H1 (cell line): ENCODE data around the gene TXNDC15. TPM values are rescaled to one million over a fixed set of nuclear protein-coding genes. Genes with fewer than 3 reads are reported as not detected.

Experiments
- CTCF ChIA-PET: fragments of 300-600 bp; sonication (Branson Sonifier 250); formaldehyde crosslinking; loops from one replicate; lab custom pipeline; 2021; ENCODE audit not compliant: partially characterized antibody; lab: Charles Lee
- POLR2A ChIA-PET: fragments of 300-600 bp; sonication (Branson Sonifier 250); formaldehyde crosslinking; loops from one replicate; lab custom pipeline; 2021; ENCODE audit warnings: inconsistent platforms; ENCODE audit not compliant: partially characterized antibody; lab: Charles Lee
- DNase-seq, 2 experiments: peaks; one replicate each; pipeline versions ENCODE4 v3.0.0 to v3.0.0-alpha.2; 2010 to 2022; ENCODE audit warnings: low spot score in 2 of 2, low read depth in 1 of 2, mixed read lengths in 1 of 2
- FAIRE-seq: peaks from 2 replicates; lab custom pipeline; 2011; peaks lifted over from hg19 to GRCh38; lab: Jason Lieb, UNC
- H2AFZ ChIP-seq: 2 replicates; pipeline ENCODE4 v1.8.1; 2012; ENCODE audit warnings: low read length, inconsistent platforms
- H2AK5ac ChIP-seq: 2 replicates; pipeline ENCODE4 v1.6.1; 2013; ENCODE audit warnings: low read depth, low read length
- H2BK120ac ChIP-seq: replicated peaks from 2 replicates; pipeline ENCODE3; 2013; ENCODE audit warnings: low read depth, low read length, inconsistent platforms
- H2BK12ac ChIP-seq: 2 replicates; pipeline ENCODE4 v1.6.1; 2013; ENCODE audit warnings: low read depth, low read length
- H2BK15ac ChIP-seq: 2 replicates; pipeline ENCODE4 v1.6.1; 2013; ENCODE audit warnings: low read length
- H2BK20ac ChIP-seq: 2 replicates; pipeline ENCODE4 v1.6.1; 2013; ENCODE audit warnings: low read length
- H2BK5ac ChIP-seq: 2 replicates; pipeline ENCODE4 v1.6.1; 2013; ENCODE audit warnings: low read depth, low read length
- H3K14ac ChIP-seq: 2 replicates; pipeline ENCODE4 v1.6.1; 2013; ENCODE audit warnings: inconsistent platforms; ENCODE audit not compliant: insufficient read length
- H3K18ac ChIP-seq: 2 replicates; pipeline ENCODE4 v1.6.1; 2013; ENCODE audit warnings: low read length; ENCODE audit errors: extremely low read depth
- H3K23ac ChIP-seq: 2 replicates; pipeline ENCODE4 v1.6.1; 2013; ENCODE audit warnings: inconsistent platforms; ENCODE audit not compliant: insufficient read length
- H3K23me2 ChIP-seq: 2 replicates; pipeline ENCODE4 v1.6.1; 2013; ENCODE audit warnings: low read depth, low read length
- H3K27ac ChIP-seq: 2 replicates; pipeline ENCODE4 v1.6.1; 2011; ENCODE audit warnings: low read depth, low read length, inconsistent platforms
- H3K27me3 ChIP-seq, 4 experiments: replicated peaks in 1 of 4; 1 replicate in 1 of 4; 2 replicates in 3 of 4; pipeline versions ENCODE4 v1.6.1 to v1.8.1; 2011 to 2013; ENCODE audit warnings: low read length in 3 of 4, mild to moderate bottlenecking in 3 of 4, inconsistent platforms in 2 of 4, mixed read lengths in 2 of 4, moderate library complexity in 1 of 4; ENCODE audit not compliant: control insufficient read depth in 3 of 4, insufficient read depth in 3 of 4; ENCODE audit errors: extremely low read depth in 1 of 4
- H3K36me3 ChIP-seq, 4 experiments: 2 replicates each; pipeline versions ENCODE4 v1.6.1 to v1.8.1; 2011 to 2013; ENCODE audit warnings: mild to moderate bottlenecking in 4 of 4, low read length in 3 of 4, moderate library complexity in 2 of 4, control low read depth in 1 of 4, inconsistent platforms in 1 of 4; ENCODE audit not compliant: insufficient read depth in 4 of 4, control insufficient read depth in 2 of 4
- H3K4ac ChIP-seq: replicated peaks from 2 replicates; pipeline ENCODE3; 2013; ENCODE audit warnings: low read length, low read depth, mixed read lengths, inconsistent platforms; ENCODE audit not compliant: insufficient read length
- H3K4me1 ChIP-seq, 4 experiments: replicated peaks in 1 of 4; 1 replicate in 1 of 4; 2 replicates in 3 of 4; pipeline versions ENCODE4 v1.6.1 to v1.8.1; 2011 to 2013; ENCODE audit warnings: low read length in 3 of 4, inconsistent platforms in 2 of 4, mixed read lengths in 1 of 4; ENCODE audit not compliant: insufficient read depth in 4 of 4, control insufficient read depth in 3 of 4
- H3K4me2 ChIP-seq, 2 experiments: 2 replicates each; pipeline versions ENCODE4 v1.6.1 to v1.8.1; 2011 to 2013; ENCODE audit warnings: low read depth in 2 of 2, low read length in 2 of 2, control low read depth in 1 of 2, inconsistent platforms in 1 of 2, mild to moderate bottlenecking in 1 of 2; ENCODE audit not compliant: insufficient read depth in 1 of 2
- H3K4me3 ChIP-seq, 4 experiments: fragments of 200-600, 300-600 bp in 1 of 4; sonication (generic), shearing (Covaris generic), sonication (Bioruptor Twin) in 1 of 4; 2 replicates each; pipeline versions ENCODE4 v1.5.1 to v1.8.1; 2011 to 2016; ENCODE audit warnings: low read length in 4 of 4, low read depth in 3 of 4, control low read depth in 2 of 4, inconsistent platforms in 2 of 4, mild to moderate bottlenecking in 2 of 4, mixed read lengths in 1 of 4, moderate library complexity in 1 of 4; ENCODE audit not compliant: insufficient read depth in 2 of 4; ENCODE audit errors: extremely low read depth in 1 of 4
- H3K56ac ChIP-seq: replicated peaks from 2 replicates; pipeline ENCODE3; 2013; ENCODE audit warnings: low read depth, mild to moderate bottlenecking, mixed read lengths, low read length, inconsistent platforms; ENCODE audit not compliant: insufficient read length
- H3K79me1 ChIP-seq: 2 replicates; pipeline ENCODE4 v1.6.1; 2013; ENCODE audit warnings: low read depth, low read length, control low read depth
- H3K79me2 ChIP-seq, 2 experiments: 2 replicates each; pipeline versions ENCODE4 v1.6.1 to v1.8.1; 2012 to 2013; ENCODE audit warnings: low read length in 2 of 2, mild to moderate bottlenecking in 2 of 2, inconsistent platforms in 1 of 2; ENCODE audit not compliant: insufficient read depth in 2 of 2, control insufficient read depth in 1 of 2
- H3K9ac ChIP-seq, 4 experiments: replicated peaks in 1 of 4; 1 replicate in 1 of 4; 2 replicates in 3 of 4; pipeline versions ENCODE4 v1.6.1 to v1.8.1; 2011 to 2013; ENCODE audit warnings: low read depth in 3 of 4, low read length in 3 of 4, control low read depth in 2 of 4, mild to moderate bottlenecking in 2 of 4, moderate library complexity in 2 of 4, inconsistent platforms in 1 of 4; ENCODE audit errors: extremely low read depth in 1 of 4
- H3K9me3 ChIP-seq, 2 experiments: 2 replicates each; pipeline versions ENCODE4 v1.6.1 to v1.8.1; 2012 to 2013; ENCODE audit warnings: mild to moderate bottlenecking in 2 of 2, moderate library complexity in 2 of 2, control low read depth in 1 of 2, inconsistent platforms in 1 of 2, low read depth in 1 of 2, low read length in 1 of 2, mixed read lengths in 1 of 2; ENCODE audit not compliant: insufficient read depth in 2 of 2
- H4K20me1 ChIP-seq, 2 experiments: replicated peaks in 1 of 2; 2 replicates each; pipeline versions ENCODE3 to v1.8.1; 2011 to 2013; ENCODE audit warnings: inconsistent platforms in 2 of 2, low read length in 2 of 2, mild to moderate bottlenecking in 1 of 2; ENCODE audit not compliant: insufficient read depth in 2 of 2, control insufficient read depth in 1 of 2
- H4K5ac ChIP-seq: 2 replicates; pipeline ENCODE4 v1.6.1; 2013; ENCODE audit warnings: low read length, low read depth, mixed read lengths, inconsistent platforms; ENCODE audit not compliant: insufficient read length
- H4K8ac ChIP-seq: 2 replicates; pipeline ENCODE4 v1.8.0; 2013; ENCODE audit warnings: mild to moderate bottlenecking, moderate library complexity, low read length, inconsistent platforms; ENCODE audit not compliant: insufficient read depth; ENCODE audit errors: extremely low read depth
- H4K91ac ChIP-seq: replicated peaks from 2 replicates; pipeline ENCODE3; 2013; ENCODE audit warnings: low read length, mixed read lengths, inconsistent platforms; ENCODE audit not compliant: insufficient read length
- BCL11A ChIP-seq, 2 experiments: IDR thresholded peaks; one replicate each; pipeline ENCODE4 v1.6.1; 2011; ENCODE audit warnings: low read depth in 2 of 2, low read length in 2 of 2, mild to moderate bottlenecking in 2 of 2
- HDAC6 ChIP-seq: IDR thresholded peaks from one replicate; pipeline ENCODE4 v1.7.1; 2012; ENCODE audit warnings: low read depth, mild to moderate bottlenecking, inconsistent platforms, low read length, moderate library complexity
- KDM1A ChIP-seq: fragments of 200-600, 300-600 bp; sonication (generic); IDR thresholded peaks from 2 replicates; pipeline ENCODE4 v1.7.1; 2016; ENCODE audit warnings: mild to moderate bottlenecking, low read length, borderline replicate concordance
- KDM4A ChIP-seq: IDR thresholded peaks from one replicate; pipeline ENCODE4 v1.7.1; 2012; ENCODE audit warnings: low read depth, mild to moderate bottlenecking, moderate library complexity, low read length, inconsistent platforms; ENCODE audit not compliant: severe bottlenecking
- RBBP5 ChIP-seq: IDR thresholded peaks from 2 replicates; pipeline ENCODE4 v1.7.1; 2012; ENCODE audit warnings: low read depth, mild to moderate bottlenecking, inconsistent platforms, low read length, moderate library complexity, borderline replicate concordance
- RXRA ChIP-seq: IDR thresholded peaks from 2 replicates; pipeline ENCODE4 v1.6.1; 2011; ENCODE audit warnings: low read depth, mild to moderate bottlenecking, low read length, moderate library complexity; ENCODE audit not compliant: insufficient read depth
- ZNF274 ChIP-seq: IDR thresholded peaks from 2 replicates; pipeline ENCODE4 v1.7.0; 2012; ENCODE audit warnings: low read length, borderline replicate concordance; ENCODE audit errors: extremely low read depth
- WGBS, 2 experiments: shearing (Covaris generic) in 1 of 2; methylation state at CpG; one replicate each; pipeline versions ENCODE4 v1.1.6 to v1.1.7; 2013 to 2015; ENCODE audit warnings: low lambda C conversion rate in 2 of 2, mixed read lengths in 2 of 2, inconsistent platforms in 1 of 2, low coverage in 1 of 2, missing lambda C conversion rate in 1 of 2; ENCODE audit not compliant: insufficient replicate concordance in 2 of 2, insufficient coverage in 1 of 2, insufficient read length in 1 of 2; ENCODE audit errors: extremely low coverage in 1 of 2, missing lambda C conversion rate in 1 of 2; 5-methylcytosine and 5-hydroxymethylcytosine counted together
- polyA plus RNA-seq, 7 experiments: library from polyadenylated mRNA; depleted of rRNA in 3 of 7; stranded (reverse) in 5 of 7; unstranded in 2 of 7; fragments of >200 nt in 5 of 7; fragments of 200-250 nt in 2 of 7; gene quantifications; 1 replicate in 5 of 7; 2 replicates in 1 of 7; 4 replicates in 1 of 7; pipeline versions ENCODE4 v1.2.1 to v1.2.3, GENCODE V29; 2011 to 2013; ENCODE audit warnings: missing spikeins in 2 of 7, mixed read lengths in 2 of 7
- total RNA-seq: library from RNA; stranded (reverse); fragmentation: NEBNext Ultra II Directional; extraction: Animal tissue kit (Norgen Biotek cat#: 25700); gene quantifications from 2 replicates; pipeline ENCODE4 v1.2.1, GENCODE V29; 2021
- TF ChIP-seq, protein P1 (sequence below): IDR thresholded peaks from 2 replicates; pipeline ENCODE4 v1.6.1; 2012; ENCODE audit warnings: inconsistent platforms

TXNDC15 gene
- total and polyA plus RNA-seq, 2 of the 8 experiments (the other 6 are each of a cell fraction or from before 2014, with no cell fraction given), result 20.1 to 30.8 TPM

DNA sequence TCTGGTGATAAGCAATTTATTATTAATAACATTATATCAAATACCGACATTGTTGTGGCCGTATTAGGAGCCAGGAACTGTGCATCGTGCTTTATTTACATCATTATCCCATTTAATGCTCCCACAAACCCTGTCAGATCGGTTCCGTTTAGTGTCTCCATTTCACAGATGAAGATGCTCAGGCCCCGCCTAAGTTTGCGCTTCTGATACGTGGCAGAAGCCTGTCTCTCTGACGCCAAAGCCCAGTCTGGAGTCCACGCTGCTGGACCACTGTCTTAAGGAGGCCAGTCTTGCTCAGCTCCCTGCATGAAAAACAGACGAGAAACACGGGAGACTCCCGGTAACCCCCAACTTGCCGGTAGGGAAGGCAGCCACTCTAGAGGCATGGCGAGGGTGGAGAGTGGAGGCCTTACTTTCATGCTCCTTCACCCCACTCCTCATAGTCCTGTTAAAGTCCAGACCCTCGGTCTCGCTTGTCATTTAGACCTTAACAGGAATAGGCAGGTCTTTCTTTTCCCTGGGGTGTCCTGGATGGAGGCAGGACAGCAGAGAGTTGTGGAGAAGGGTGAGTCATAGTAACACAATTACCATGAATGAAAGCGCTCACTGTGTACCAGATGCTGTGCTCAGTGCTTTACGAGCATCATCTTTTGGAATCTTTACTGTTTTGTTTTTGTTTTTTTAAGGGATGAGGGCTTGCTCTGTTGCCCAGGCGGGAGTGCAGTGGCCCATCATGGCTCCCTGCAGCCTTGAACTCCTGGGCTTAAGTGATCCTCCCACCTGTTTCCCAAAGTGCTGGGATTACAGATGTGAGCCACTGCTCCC, 872 bp downstream of the TXNDC15 start:
- H4K8ac ChIP-seq, result peak overlapping the region; percentile 99; the same call in 1 of the 2 replicates
- H2BK120ac ChIP-seq, result no peak overlapping the region
- H3K56ac ChIP-seq, result no peak overlapping the region
- ChIA-PET CTCF (interaction anchor here (1.0 to 1.2 kb wide), 2 partner anchors 13 to 35 kb away, joined by 3 to 6 read pairs; no protein-coding TSS in a partner anchor), POLR2A (interaction anchor here (0.8 to 5.6 kb wide), 10 partner anchors 11 to 29 kb away, joined by 3 to 54 read pairs (median 4); partner anchors contain the start of genes C5orf24 and PCBD2)
- H3K4ac ChIP-seq, result peak overlapping the region; percentile 47
- H3K23me2 ChIP-seq, result peaks cover 9% of the 10 kb centered on the region
- no peaks in the 10 kb centered on the region; a peak in 2 of 4 replicates for H3K79me2 ChIP-seq
- H3K36me3 ChIP-seq, result no peaks in the 10 kb centered on the region
- peak overlapping the region; percentile 95; the same call in 1 of the 2 replicates for H2BK5ac ChIP-seq
- H2AK5ac ChIP-seq, result no peak overlapping the region
- no peak overlapping the region for H4K5ac ChIP-seq
- H3K14ac ChIP-seq, result no peak overlapping the region
- H3K27me3 ChIP-seq, result no peaks in the 10 kb centered on the region
- H3K9ac ChIP-seq, result peak overlapping the region in 3 of 4 experiments; percentile 79 to 90 (median 90); a peak in 6 of 7 replicates
- H3K4me3 ChIP-seq, result peak overlapping the region; percentile 73 to 93 (median 78)
- peaks cover 0 to 12% (median 8%) of the 10 kb centered on the region in 4 experiments; a peak in 6 of 7 replicates for H3K4me1 ChIP-seq
- peak overlapping the region; percentile 75; the same call in 1 of the 2 replicates for H2BK12ac ChIP-seq
- H4K20me1 ChIP-seq, result no peaks in the 10 kb centered on the region
- no peak overlapping the region for H2AFZ ChIP-seq
- H3K79me1 ChIP-seq, result 0 out of 2 replicates have a peak, but pooled peaks cover 3% of the 10 kb centered on the region
- H3K9me3 ChIP-seq, result no peaks in the 10 kb centered on the region
- no peak for DNase-seq
- no peak overlapping the region for H3K27ac ChIP-seq
- H3K23ac ChIP-seq, result no peak overlapping the region
- H4K91ac ChIP-seq, result no peak overlapping the region
- 29% methylated on average over 20 of the region's 20 CpGs; no CpG with 5 or more reads in 1 of the 2 experiments for WGBS, 2 experiments
- TF ChIP-seq, protein P1, sequence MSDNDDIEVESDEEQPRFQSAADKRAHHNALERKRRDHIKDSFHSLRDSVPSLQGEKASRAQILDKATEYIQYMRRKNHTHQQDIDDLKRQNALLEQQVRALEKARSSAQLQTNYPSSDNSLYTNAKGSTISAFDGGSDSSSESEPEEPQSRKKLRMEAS, result no peak
- TF ChIP-seq KDM1A (no peak), ZNF274 (no peak), BCL11A (IDR thresholded peaks at IDR 0.05; ENCODE audit: low read depth in 2 of 2, low read length in 2 of 2) (no peak), KDM4A (no peak), RBBP5 (no peak), HDAC6 (no peak), RXRA (no peak)
- no peak for FAIRE-seq
- no peak overlapping the region for H2BK20ac ChIP-seq
- no peak overlapping the region for H2BK15ac ChIP-seq
- peak overlapping the region; percentile 78 to 87 for H3K4me2 ChIP-seq
- H3K18ac ChIP-seq, result peak overlapping the region; percentile 78
